A549 (cell line): ENCODE data around the gene SFTPB. TPM values are rescaled to one million over a fixed set of nuclear protein-coding genes. Genes with fewer than 3 reads are reported as not detected.

ENCODE experiments used
- ATAC-seq, 2 experiments: fragments of 200-7000 bp in 1 of 2; fragments of >200 bp in 1 of 2; cut with Nextera tagmentation in 1 of 2; cut with Tn5 transposase in 1 of 2; 3 replicates each; pipeline versions ENCODE4 v1.8.0 to v1.9.1; 2018 to 2020; ENCODE audit warnings: mild to moderate bottlenecking in 1 of 2, moderate library complexity in 1 of 2
- CTCF ChIA-PET: fragments of 300-600 bp; sonication (Branson Sonifier 250); formaldehyde crosslinking; extraction: SDS; loops from one replicate; lab custom pipeline; 2021; ENCODE audit warnings: antibody characterized with exemption, inconsistent platforms; lab: Yijun Ruan, JAX
- POLR2A ChIA-PET: fragments of 350-600 bp; formaldehyde crosslinking; extraction: SDS; loops from one replicate; lab custom pipeline; 2021; ENCODE audit warnings: antibody characterized with exemption, inconsistent platforms; lab: Yijun Ruan, JAX
- DNase-seq, 2 experiments: peaks; one replicate each; pipeline versions ENCODE4 v3.0.0 to v3.0.0-alpha.2; 2011 to 2016; ENCODE audit warnings: low read depth in 1 of 2, low spot score in 1 of 2
- FAIRE-seq: peaks from 2 replicates; lab custom pipeline; 2011; peaks lifted over from hg19 to GRCh38; lab: Jason Lieb, UNC
- H3K27ac ChIP-seq, 2 experiments: fragments of >200 bp; sonication (Bioruptor Twin); formaldehyde crosslinking; 3 replicates each; pipeline ENCODE4 v1.5.1; 2016 to 2017
- H3K4me1 ChIP-seq: fragments of >200 bp; sonication (Bioruptor Twin); formaldehyde crosslinking; 3 replicates; pipeline ENCODE4 v1.6.1; 2016
- H3K4me2 ChIP-seq: fragments of >200 bp; sonication (Bioruptor Twin); formaldehyde crosslinking; 3 replicates; pipeline ENCODE4 v1.6.1; 2016
- H3K4me3 ChIP-seq: fragments of >200 bp; sonication (Bioruptor Twin); formaldehyde crosslinking; 3 replicates; pipeline ENCODE4 v1.5.1; 2016
- H3K9me3 ChIP-seq: fragments of >200 bp; sonication (Bioruptor Twin); formaldehyde crosslinking; 3 replicates; pipeline ENCODE4 v1.6.1; 2016
- CBX2 ChIP-seq: fragments of 200-600 bp; sonication (generic); IDR thresholded peaks from 2 replicates; pipeline ENCODE4 v1.6.1; 2016; ENCODE audit warnings: low read depth, mild to moderate bottlenecking, borderline replicate concordance
- CBX8 ChIP-seq: fragments of 200-600 bp; sonication (generic); IDR thresholded peaks from 2 replicates; pipeline ENCODE4 v1.6.1; 2016
- CHD2 ChIP-seq: fragments of 150-350 bp; IDR thresholded peaks from 2 replicates; pipeline ENCODE4 v1.6.1; 2014; ENCODE audit warnings: low read length; ENCODE audit not compliant: partially characterized antibody
- ESRRA ChIP-seq: fragments of 150-350 bp; IDR thresholded peaks from 2 replicates; pipeline ENCODE4 v1.6.1; 2014; ENCODE audit warnings: mild to moderate bottlenecking, low read length, borderline replicate concordance
- FOSB ChIP-seq: fragments of 250-450 bp; sonication (Bioruptor Pico); IDR thresholded peaks from 2 replicates; pipeline ENCODE4 v1.5.0; 2020; ENCODE audit warnings: mild to moderate bottlenecking, moderate library complexity
- GATA3 ChIP-seq: IDR thresholded peaks from 2 replicates; pipeline ENCODE4 v1.6.1; 2012; ENCODE audit warnings: borderline replicate concordance
- HOXB5 ChIP-seq: fragments of 250-450 bp; sonication (Bioruptor Pico); IDR thresholded peaks from 2 replicates; pipeline ENCODE4 v1.5.0; 2020; ENCODE audit warnings: mild to moderate bottlenecking, moderate library complexity
- JUN ChIP-seq, 2 experiments: fragments of >200 bp; sonication (Bioruptor Twin); formaldehyde crosslinking; IDR thresholded peaks; 2 replicates in 1 of 2; 3 replicates in 1 of 2; pipeline ENCODE4 v1.6.1; 2016 to 2017
- KDM1A ChIP-seq: fragments of 200-600 bp; sonication (generic); IDR thresholded peaks from 2 replicates; pipeline ENCODE4 v1.6.1; 2016; ENCODE audit warnings: low read depth, mild to moderate bottlenecking
- MAZ ChIP-seq: fragments of 150-350 bp; IDR thresholded peaks from 2 replicates; pipeline ENCODE4 v1.6.1; 2014; ENCODE audit warnings: antibody characterized with exemption, low read depth, low read length, borderline replicate concordance
- NFE2L2 ChIP-seq: fragments of 150-350 bp; conservative IDR thresholded peaks from 2 replicates; pipeline ENCODE4 v1.6.1; 2014; ENCODE audit warnings: low read length
- POLR2A ChIP-seq: IDR thresholded peaks from 2 replicates; pipeline ENCODE4 v1.6.1; 2012; ENCODE audit warnings: mild to moderate bottlenecking, low read length
- POLR2AphosphoS2 ChIP-seq: conservative IDR thresholded peaks from 2 replicates; pipeline ENCODE4 v1.6.1; 2012; ENCODE audit warnings: low read length, improper control_type of control experiment, inconsistent platforms
- RCOR1 ChIP-seq: fragments of 150-350 bp; IDR thresholded peaks from 2 replicates; pipeline ENCODE4 v1.6.1; 2014; ENCODE audit warnings: antibody characterized with exemption, low read length, low read depth
- REST ChIP-seq: fragments of 200-600 bp; sonication (generic); IDR thresholded peaks from 2 replicates; pipeline ENCODE4 v1.6.1; 2016; ENCODE audit warnings: antibody characterized with exemption, mild to moderate bottlenecking, moderate library complexity
- SMC3 ChIP-seq: fragments of >200 bp; sonication (Bioruptor Twin); formaldehyde crosslinking; IDR thresholded peaks from 3 replicates; pipeline ENCODE4 v1.6.1; 2018; ENCODE audit warnings: inconsistent platforms
- TP53 ChIP-seq: fragments of 250-450 bp; sonication (Bioruptor Pico); IDR thresholded peaks from 2 replicates; pipeline ENCODE4 v1.5.0; 2021; ENCODE audit warnings: mild to moderate bottlenecking, moderate library complexity
- ZC3H11A ChIP-seq: fragments of 450-650 bp; IDR thresholded peaks from 2 replicates; pipeline ENCODE4 v1.6.1; 2014; ENCODE audit warnings: antibody characterized with exemption, mild to moderate bottlenecking
- ZFP36 ChIP-seq: fragments of 450-650 bp; IDR thresholded peaks from 2 replicates; pipeline ENCODE4 v1.6.1; 2014; ENCODE audit warnings: borderline replicate concordance; ENCODE audit not compliant: partially characterized antibody
- WGBS: methylation state at CpG from one replicate; pipeline ENCODE4 v1.1.6; 2017; ENCODE audit errors: missing lambda C conversion rate; 5-methylcytosine and 5-hydroxymethylcytosine counted together
- polyA plus RNA-seq, 4 experiments: library from polyadenylated mRNA; depleted of rRNA in 3 of 4; stranded (reverse); fragments of >200 nt; fragmentation: RNase III in 1 of 4; extraction: RNeasy Plus Mini Kit Qiagen cat#74134 plus additional on column Dnase treatment in 1 of 4; gene quantifications; 2 replicates in 3 of 4; 3 replicates in 1 of 4; pipeline ENCODE4 v1.2.3, GENCODE V29; 2011 to 2017
- TF ChIP-seq, protein P1 (sequence below): fragments of 250-450 bp; sonication (Bioruptor Pico); IDR thresholded peaks from 2 replicates; pipeline ENCODE4 v1.5.0; 2021; ENCODE audit warnings: mild to moderate bottlenecking, moderate library complexity, borderline replicate concordance
- TF ChIP-seq, protein P2 (sequence below): fragments of >200 bp; sonication (Bioruptor Twin); formaldehyde crosslinking; IDR thresholded peaks from 3 replicates; pipeline ENCODE4 v1.5.1; 2016
- TF ChIP-seq, protein P3 (sequence below): fragments of >200 bp; sonication (Bioruptor Twin); formaldehyde crosslinking; IDR thresholded peaks from 2 replicates; pipeline ENCODE4 v1.6.1; 2016

Gene SFTPB
- polyA plus RNA-seq, 2 of the 4 experiments (the other 2 are of a cell fraction) = not detected

DNA sequence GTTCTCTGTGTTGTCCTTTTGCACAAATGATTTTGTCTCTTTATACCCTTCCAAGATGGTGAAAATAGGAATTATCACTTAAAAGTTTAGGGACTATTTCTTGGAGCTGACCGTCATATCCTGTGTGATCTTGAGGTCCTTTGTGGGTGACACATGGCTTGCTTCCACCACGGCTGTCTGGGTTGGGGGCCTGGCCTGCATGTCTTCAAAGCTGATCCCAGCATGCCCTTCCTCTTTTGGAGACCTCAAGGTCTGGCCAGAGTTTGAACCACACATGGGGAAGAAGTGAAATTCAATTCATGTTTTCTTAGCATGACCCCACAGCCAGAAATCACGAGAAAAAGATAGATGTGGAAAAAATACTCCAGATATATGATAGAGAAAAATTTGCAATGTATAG, 14.0 kb downstream of the SFTPB start (continued):
- no peak for TF ChIP-seq REST
- TF ChIP-seq, protein P1, sequence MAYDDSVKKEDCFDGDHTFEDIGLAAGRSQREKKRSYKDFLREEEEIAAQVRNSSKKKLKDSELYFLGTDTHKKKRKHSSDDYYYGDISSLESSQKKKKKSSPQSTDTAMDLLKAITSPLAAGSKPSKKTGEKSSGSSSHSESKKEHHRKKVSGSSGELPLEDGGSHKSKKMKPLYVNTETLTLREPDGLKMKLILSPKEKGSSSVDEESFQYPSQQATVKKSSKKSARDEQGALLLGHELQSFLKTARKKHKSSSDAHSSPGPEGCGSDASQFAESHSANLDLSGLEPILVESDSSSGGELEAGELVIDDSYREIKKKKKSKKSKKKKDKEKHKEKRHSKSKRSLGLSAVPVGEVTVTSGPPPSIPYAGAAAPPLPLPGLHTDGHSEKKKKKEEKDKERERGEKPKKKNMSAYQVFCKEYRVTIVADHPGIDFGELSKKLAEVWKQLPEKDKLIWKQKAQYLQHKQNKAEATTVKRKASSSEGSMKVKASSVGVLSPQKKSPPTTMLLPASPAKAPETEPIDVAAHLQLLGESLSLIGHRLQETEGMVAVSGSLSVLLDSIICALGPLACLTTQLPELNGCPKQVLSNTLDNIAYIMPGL (CRISPR knock-in tag) = no peak
- TF ChIP-seq CBX2 = no peak

DNA sequence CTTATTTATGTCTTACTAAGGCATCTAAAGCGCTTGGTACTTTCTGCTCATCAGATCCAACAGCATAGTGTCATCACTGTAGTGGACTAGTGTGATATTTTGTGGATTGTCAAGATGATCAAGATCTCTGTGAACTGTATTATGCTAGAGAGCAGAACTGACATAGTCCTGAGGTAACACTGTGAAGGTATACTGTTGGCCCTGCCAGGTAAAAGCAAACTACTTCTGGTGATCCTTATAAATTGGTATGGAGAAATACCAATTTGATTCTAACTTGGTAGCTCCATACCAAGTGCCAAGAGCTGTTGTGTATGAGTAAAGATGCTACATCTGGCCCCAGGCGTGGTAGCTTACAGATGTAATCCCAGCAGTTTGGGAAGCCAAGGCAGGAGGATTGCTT, 15.9 kb downstream of the SFTPB start:
- WGBS = 92% methylated on average over 2 of the region's 2 CpGs
- FAIRE-seq = no peak
- H3K27ac ChIP-seq = peak overlapping the region; percentile 80 to 91
- ChIA-PET POLR2A (no interaction called here), CTCF (interaction anchor here (0.5 to 8.8 kb wide), 13 partner anchors 12 to 175 kb away, joined by 3 to 111 read pairs (median 4); partner anchors contain the start of gene C2orf68)
- peaks cover 91% of the 10 kb centered on the region for H3K4me1 ChIP-seq
- TF ChIP-seq KDM1A = no peak
- no peak for TF ChIP-seq MAZ
- no peak for TF ChIP-seq ZFP36
- no peak for TF ChIP-seq JUN (IDR thresholded peaks at IDR 0.05)
- H3K4me2 ChIP-seq = peak overlapping the region; percentile 50
- H3K4me3 ChIP-seq = no peak overlapping the region
- ATAC-seq = no peak
- H3K9me3 ChIP-seq = no peaks in the 10 kb centered on the region
- DNase-seq = no peak

- Histone ChIP-seq H3K4me3 (no peak overlapping the region), H3K9me3 (no peaks in the 10 kb centered on the region), H3K4me1 (peaks cover 82% of the 10 kb centered on the region), H3K4me2 (peak overlapping the region; percentile 55), H3K27ac (peak overlapping the region; percentile 80 to 91)
- FAIRE-seq (no peak), ATAC-seq (no peak), DNase-seq (no peak)
- 43% methylated on average over 3 of the region's 3 CpGs for WGBS
- ChIA-PET CTCF (interaction anchor here (0.6 to 8.8 kb wide), 11 partner anchors 9 to 430 kb away, joined by 3 to 126 read pairs (median 5); no protein-coding TSS in a partner anchor), POLR2A (no interaction called here)
- TF ChIP-seq ZC3H11A (no peak), NFE2L2 (no peak), SMC3 (no peak), RCOR1 (no peak), TP53 (CRISPR knock-in tag) (no peak), CHD2 (no peak), POLR2AphosphoS2 (no peak), GATA3 (no peak), CBX8 (no peak), HOXB5 (CRISPR knock-in tag) (no peak), FOSB (CRISPR knock-in tag) (no peak), POLR2A (no peak), ESRRA (no peak)
- TF ChIP-seq, protein P2, sequence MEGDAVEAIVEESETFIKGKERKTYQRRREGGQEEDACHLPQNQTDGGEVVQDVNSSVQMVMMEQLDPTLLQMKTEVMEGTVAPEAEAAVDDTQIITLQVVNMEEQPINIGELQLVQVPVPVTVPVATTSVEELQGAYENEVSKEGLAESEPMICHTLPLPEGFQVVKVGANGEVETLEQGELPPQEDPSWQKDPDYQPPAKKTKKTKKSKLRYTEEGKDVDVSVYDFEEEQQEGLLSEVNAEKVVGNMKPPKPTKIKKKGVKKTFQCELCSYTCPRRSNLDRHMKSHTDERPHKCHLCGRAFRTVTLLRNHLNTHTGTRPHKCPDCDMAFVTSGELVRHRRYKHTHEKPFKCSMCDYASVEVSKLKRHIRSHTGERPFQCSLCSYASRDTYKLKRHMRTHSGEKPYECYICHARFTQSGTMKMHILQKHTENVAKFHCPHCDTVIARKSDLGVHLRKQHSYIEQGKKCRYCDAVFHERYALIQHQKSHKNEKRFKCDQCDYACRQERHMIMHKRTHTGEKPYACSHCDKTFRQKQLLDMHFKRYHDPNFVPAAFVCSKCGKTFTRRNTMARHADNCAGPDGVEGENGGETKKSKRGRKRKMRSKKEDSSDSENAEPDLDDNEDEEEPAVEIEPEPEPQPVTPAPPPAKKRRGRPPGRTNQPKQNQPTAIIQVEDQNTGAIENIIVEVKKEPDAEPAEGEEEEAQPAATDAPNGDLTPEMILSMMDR = no peak
- TF ChIP-seq, protein P3, sequence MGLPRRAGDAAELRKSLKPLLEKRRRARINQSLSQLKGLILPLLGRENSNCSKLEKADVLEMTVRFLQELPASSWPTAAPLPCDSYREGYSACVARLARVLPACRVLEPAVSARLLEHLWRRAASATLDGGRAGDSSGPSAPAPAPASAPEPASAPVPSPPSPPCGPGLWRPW = no peak
These were observed 16.9 kb downstream of the SFTPB start for GRCh38 chr2:85651097-85651496.
